H1 (cell line): ENCODE measurements around the gene NT5E. TPM values are rescaled to one million over a fixed set of nuclear protein-coding genes. Genes with fewer than 3 reads are reported as not detected.
A peak's percentile ranks its signal among the peaks of the same experiment; 100 is the strongest.

ENCODE experiments used
- CBX5 ChIP-seq: fragments of 300-800, 300-1000 bp; sonication (generic); IDR thresholded peaks from 2 replicates; pipeline ENCODE4 v1.7.1; 2016; ENCODE audit warnings: antibody characterized with exemption, low read length, low read depth
- CHD2 ChIP-seq: IDR thresholded peaks from 2 replicates; pipeline ENCODE4 v1.6.1; 2012; ENCODE audit warnings: low read length, improper control_type of control experiment
- RAD21 ChIP-seq, 2 experiments: IDR thresholded peaks in 1 of 2; conservative IDR thresholded peaks in 1 of 2; 2 replicates each; pipeline ENCODE4 v1.6.1; 2011; ENCODE audit warnings: low read depth in 2 of 2, low read length in 2 of 2, improper control_type of control experiment in 1 of 2, inconsistent platforms in 1 of 2, mild to moderate bottlenecking in 1 of 2, moderate library complexity in 1 of 2
- SP4 ChIP-seq: IDR thresholded peaks from 2 replicates; pipeline ENCODE4 v1.6.1; 2012; ENCODE audit warnings: low read length, inconsistent platforms
- YY1 ChIP-seq: IDR thresholded peaks from 2 replicates; pipeline ENCODE4 v1.6.1; 2011; ENCODE audit warnings: low read depth, mild to moderate bottlenecking, low read length
- polyA plus RNA-seq, 7 experiments: library from polyadenylated mRNA; depleted of rRNA in 3 of 7; stranded (reverse) in 5 of 7; unstranded in 2 of 7; fragments of >200 nt in 5 of 7; fragments of 200-250 nt in 2 of 7; gene quantifications; 1 replicate in 5 of 7; 2 replicates in 1 of 7; 4 replicates in 1 of 7; pipeline versions ENCODE4 v1.2.1 to v1.2.3, GENCODE V29; 2011 to 2013; ENCODE audit warnings: missing spikeins in 2 of 7, mixed read lengths in 2 of 7
- total RNA-seq: library from RNA; stranded (reverse); fragmentation: NEBNext Ultra II Directional; extraction: Animal tissue kit (Norgen Biotek cat#: 25700); gene quantifications from 2 replicates; pipeline ENCODE4 v1.2.1, GENCODE V29; 2021

Gene NT5E
- total and polyA plus RNA-seq, 2 of the 8 experiments (the other 6 are each of a cell fraction or from before 2014, with no cell fraction given) = 0.74 to 1.5 TPM

DNA sequence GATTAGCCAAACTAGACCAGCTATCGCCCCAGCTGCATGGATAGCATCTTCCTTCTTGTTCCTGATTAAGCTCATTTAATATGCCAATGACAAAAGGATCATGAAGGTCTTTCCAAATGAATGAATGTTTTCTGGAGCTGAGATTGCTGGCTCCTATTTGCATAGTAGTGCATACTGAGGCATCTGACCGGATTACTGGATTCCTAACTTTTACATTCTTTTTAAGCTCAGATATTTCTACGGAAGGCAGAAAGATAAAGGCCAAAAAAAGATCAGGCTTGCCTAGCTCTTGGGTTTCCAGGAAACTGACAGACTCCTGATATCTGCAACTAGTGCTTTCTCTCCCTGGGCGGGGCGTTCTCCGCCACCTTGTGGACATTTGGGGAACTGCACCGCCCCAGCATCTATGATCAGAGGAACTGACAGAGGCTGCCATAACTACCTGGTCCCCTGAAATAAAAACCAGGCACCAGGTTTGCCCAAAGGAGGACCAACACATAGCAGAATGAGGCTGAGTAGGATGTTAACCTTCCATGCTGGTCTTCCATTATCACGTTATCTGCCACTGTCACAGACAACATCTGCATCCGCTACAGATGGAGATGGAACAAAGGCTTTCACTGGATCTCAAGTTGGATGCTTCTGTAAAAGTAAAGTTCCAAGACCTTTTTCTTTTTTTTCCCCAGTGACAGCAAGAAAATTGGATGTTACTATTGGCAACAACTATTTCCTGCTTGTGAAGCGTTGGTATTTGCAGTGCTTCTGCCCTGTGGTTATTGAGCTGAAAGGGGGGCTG, 33.2 kb downstream of the NT5E start (continued):
- TF ChIP-seq YY1 = peak; percentile 61; the same call in 1 of the 2 replicates
- TF ChIP-seq RAD21 (IDR thresholded peaks at IDR 0.05 in 1 of 2, conservative IDR thresholded peaks at IDR 0.05 in 1 of 2; ENCODE audit: low read depth in 2 of 2, low read length in 2 of 2) = peak; percentile 88 to 93
- no peak for TF ChIP-seq SP4
- no peak for TF ChIP-seq CBX5
- no peak for TF ChIP-seq CHD2
